Endothelial cell of umbilical vein (primary cell): ENCODE measurements around the gene NEDD4L.
A peak's percentile ranks its signal among the peaks of the same experiment; 100 is the strongest.

Source experiments
- EZH2 ChIP-seq: IDR thresholded peaks from 2 replicates; pipeline ENCODE4 v1.6.1; 2012; ENCODE audit warnings: borderline replicate concordance, low read depth, mild to moderate bottlenecking, moderate library complexity, low read length, inconsistent platforms; ENCODE audit not compliant: severe bottlenecking
- FOS ChIP-seq: IDR thresholded peaks from 2 replicates; pipeline ENCODE4 v1.6.1; 2011; ENCODE audit warnings: mild to moderate bottlenecking, low read length, moderate library complexity, borderline replicate concordance; ENCODE audit not compliant: insufficient read depth
- GATA2 ChIP-seq: IDR thresholded peaks from 2 replicates; pipeline ENCODE4 v1.7.0; 2011; ENCODE audit warnings: low read depth, mild to moderate bottlenecking, moderate library complexity, mixed read lengths, low read length; ENCODE audit not compliant: insufficient read length, insufficient read depth
- JUN ChIP-seq: IDR thresholded peaks from 2 replicates; pipeline ENCODE4 v1.6.1; 2011; ENCODE audit warnings: borderline replicate concordance, low read depth; ENCODE audit not compliant: insufficient read length, insufficient read depth
- POLR2A ChIP-seq: IDR thresholded peaks from 2 replicates; pipeline ENCODE4 v1.6.1; 2012; ENCODE audit warnings: low read depth, mild to moderate bottlenecking, control low read depth, low read length
- POLR2AphosphoS5 ChIP-seq: IDR thresholded peaks from 2 replicates; pipeline ENCODE4 v1.6.1; 2012; ENCODE audit warnings: low read depth, mild to moderate bottlenecking, control low read depth, low read length, moderate library complexity; ENCODE audit not compliant: insufficient read depth
- TF ChIP-seq, protein P1 (sequence below), 2 donors: IDR thresholded peaks; 1 replicate in 1 of 2; 2 replicates in 1 of 2; pipeline ENCODE4 v1.5.1; 2011; ENCODE audit warnings: low read length in 2 of 2, mild to moderate bottlenecking in 2 of 2, moderate library complexity in 2 of 2, control low read depth in 1 of 2, inconsistent platforms in 1 of 2, low read depth in 1 of 2; ENCODE audit not compliant: insufficient read depth in 1 of 2; ENCODE audit errors: extremely low read depth in 1 of 2
- TF ChIP-seq, protein P2 (sequence below): IDR thresholded peaks from 2 replicates; pipeline ENCODE4 v1.6.1; 2011; ENCODE audit not compliant: insufficient read depth, insufficient read length

GRCh38 chr18:58135701-58136331 lies 91.8 kb downstream of the NEDD4L start:
- TF ChIP-seq, protein P1, sequence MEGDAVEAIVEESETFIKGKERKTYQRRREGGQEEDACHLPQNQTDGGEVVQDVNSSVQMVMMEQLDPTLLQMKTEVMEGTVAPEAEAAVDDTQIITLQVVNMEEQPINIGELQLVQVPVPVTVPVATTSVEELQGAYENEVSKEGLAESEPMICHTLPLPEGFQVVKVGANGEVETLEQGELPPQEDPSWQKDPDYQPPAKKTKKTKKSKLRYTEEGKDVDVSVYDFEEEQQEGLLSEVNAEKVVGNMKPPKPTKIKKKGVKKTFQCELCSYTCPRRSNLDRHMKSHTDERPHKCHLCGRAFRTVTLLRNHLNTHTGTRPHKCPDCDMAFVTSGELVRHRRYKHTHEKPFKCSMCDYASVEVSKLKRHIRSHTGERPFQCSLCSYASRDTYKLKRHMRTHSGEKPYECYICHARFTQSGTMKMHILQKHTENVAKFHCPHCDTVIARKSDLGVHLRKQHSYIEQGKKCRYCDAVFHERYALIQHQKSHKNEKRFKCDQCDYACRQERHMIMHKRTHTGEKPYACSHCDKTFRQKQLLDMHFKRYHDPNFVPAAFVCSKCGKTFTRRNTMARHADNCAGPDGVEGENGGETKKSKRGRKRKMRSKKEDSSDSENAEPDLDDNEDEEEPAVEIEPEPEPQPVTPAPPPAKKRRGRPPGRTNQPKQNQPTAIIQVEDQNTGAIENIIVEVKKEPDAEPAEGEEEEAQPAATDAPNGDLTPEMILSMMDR (IDR thresholded peaks at IDR 0.05; ENCODE audit: extremely low read depth in 1 of 2, insufficient read depth in 1 of 2, low read depth in 1 of 2, low read length in 2 of 2) = peak; percentile 85 to 91
- TF ChIP-seq EZH2 (no peak), FOS (no peak), POLR2AphosphoS5 (no peak), POLR2A (no peak), JUN (no peak), GATA2 (no peak)
- TF ChIP-seq, protein P2, sequence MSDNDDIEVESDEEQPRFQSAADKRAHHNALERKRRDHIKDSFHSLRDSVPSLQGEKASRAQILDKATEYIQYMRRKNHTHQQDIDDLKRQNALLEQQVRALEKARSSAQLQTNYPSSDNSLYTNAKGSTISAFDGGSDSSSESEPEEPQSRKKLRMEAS = no peak
